Lower leg skin (tissue), 4 donors: ENCODE results near the gene SALL2. TPM values are rescaled to one million over a fixed set of nuclear protein-coding genes. Genes with fewer than 3 reads are reported as not detected.

Experiments
- DNase-seq, 2 donors: peaks; one replicate each; pipeline ENCODE4 v3.0.0-alpha.2; 2019; ENCODE audit warnings: low spot score in 2 of 2
- H3K4me3 ChIP-seq: fragments of 200-600 bp; sonication (generic); 2 replicates; pipeline ENCODE4 v1.5.1; 2017; ENCODE audit warnings: mild to moderate bottlenecking, low read depth; ENCODE audit not compliant: poor library complexity, severe bottlenecking
- CTCF ChIP-seq, 3 donors: fragments of 450-650 bp; IDR thresholded peaks; one replicate each; pipeline ENCODE4 v1.5.1; 2016; ENCODE audit warnings: antibody characterized with exemption in 3 of 3, mild to moderate bottlenecking in 3 of 3, moderate library complexity in 2 of 3
- POLR2A ChIP-seq, 2 donors: fragments of 450-650 bp; IDR thresholded peaks; one replicate each; pipeline ENCODE4 v1.6.1; 2016 to 2017; ENCODE audit warnings: antibody characterized with exemption in 2 of 2, mild to moderate bottlenecking in 1 of 2, moderate library complexity in 1 of 2
- WGBS, 2 donors: methylation state at CpG; one replicate each; pipeline ENCODE4 v1.1.5; 2018; 5-methylcytosine and 5-hydroxymethylcytosine counted together
- intact Hi-C: fragments of 100-400 bp; cut with DNase I; formaldehyde crosslinking; loops from one replicate; pipeline ENCODE4 v1.15.0; 2023; ENCODE audit warnings: low total_unique reads
- total RNA-seq, 4 donors: library from RNA; depleted of rRNA; stranded (reverse); fragments of >200 nt; gene quantifications; one replicate each; pipeline ENCODE4 v1.1.0, GENCODE V29; 2016

SALL2 gene
- total RNA-seq, 4 donors from 2014 or later = 2.2 to 4.8 (median 4.4) TPM

- intact Hi-C loops = no loop called here
- DNase-seq = peak; percentile 98 to 99
- peak within 1 kb of the TSS; percentile 85 for H3K4me3 ChIP-seq
- 0% methylated on average over 43 to 51 of the region's 53 CpGs for WGBS, 2 donors
- no peak for TF ChIP-seq CTCF (IDR thresholded peaks at IDR 0.05)
- TF ChIP-seq POLR2A (IDR thresholded peaks at IDR 0.05) = no peak
Observed at GRCh38 chr14:21510735-21511657, 15.2 kb downstream of the SALL2 start, which contains the start of gene METTL3. Gene METTL3 (minus strand): TSS chr14:21511340. CDS start chr14:21511223, 117 bp downstream.

GRCh38 chr14:21509432-21510143 lies 16.6 kb downstream of the SALL2 start:
- intact Hi-C loops = loop anchor here (10.0 kb wide), 1 partner anchor 45 kb away; no protein-coding TSS in a partner anchor
- no peak for DNase-seq
- TF ChIP-seq CTCF (IDR thresholded peaks at IDR 0.05) = no peak
- no peak overlapping the region for H3K4me3 ChIP-seq
- 84 to 89% methylated on average over 6 of the region's 6 CpGs for WGBS, 2 donors

GRCh38 chr14:21506557-21506956 lies 19.6 kb downstream of the SALL2 start:
- TF ChIP-seq POLR2A (IDR thresholded peaks at IDR 0.05) (no peak), CTCF (IDR thresholded peaks at IDR 0.05) (no peak)

GRCh38 chr14:21505012-21505553 lies 21.1 kb downstream of the SALL2 start:
- TF ChIP-seq POLR2A (IDR thresholded peaks at IDR 0.05) = no peak
- TF ChIP-seq CTCF (IDR thresholded peaks at IDR 0.05) = no peak
- H3K4me3 ChIP-seq = no peak overlapping the region
- DNase-seq = no peak
- intact Hi-C loops = loop anchor here (10.0 kb wide), 1 partner anchor 50 kb away; no protein-coding TSS in a partner anchor

More at GRCh38 chr14:21506557-21506956, 19.6 kb downstream of the SALL2 start:
- WGBS, 2 donors = 84 to 91% methylated on average over 2 of the region's 2 CpGs
- H3K4me3 ChIP-seq = no peak overlapping the region
- intact Hi-C loops = loop anchor here (10.0 kb wide), 1 partner anchor 48 kb away; no protein-coding TSS in a partner anchor
- DNase-seq = no peak

GRCh38 chr14:21503376-21503775 lies 22.8 kb downstream of the SALL2 start:
- TF ChIP-seq CTCF (IDR thresholded peaks at IDR 0.05) = no peak
- TF ChIP-seq POLR2A (IDR thresholded peaks at IDR 0.05) = no peak
- no peak for DNase-seq
- intact Hi-C loops = loop anchor here (10.0 kb wide), 1 partner anchor 51 kb away; no protein-coding TSS in a partner anchor
- H3K4me3 ChIP-seq = no peak overlapping the region
- WGBS, 2 donors = 89 to 95% methylated on average over 3 to 4 of the region's 4 CpGs
